Caco-2 (cell line): ENCODE data around the gene FOXD3. TPM values are rescaled to one million over a fixed set of nuclear protein-coding genes. Genes with fewer than 3 reads are reported as not detected.
A peak's percentile ranks its signal among the peaks of the same experiment; 100 is the strongest.

Experiments used
- BruUV-seq: library from RNA; stranded (reverse); fragments of 400-500 nt; replicated peaks from 2 replicates; lab custom pipeline; 2021; lab: Mats Ljungman, UMichigan
- CTCF ChIA-PET: fragments of 300-600 bp; sonication (Branson Sonifier 250); formaldehyde crosslinking; loops from one replicate; lab custom pipeline; 2022; ENCODE audit warnings: antibody characterized with exemption; lab: Charles Lee
- POLR2A ChIA-PET: fragments of 300-600 bp; sonication (Branson Sonifier 250); formaldehyde crosslinking; loops from one replicate; lab custom pipeline; 2022; ENCODE audit warnings: antibody characterized with exemption; lab: Charles Lee
- DNase-seq, 2 experiments: peaks; one replicate each; pipeline versions ENCODE4 v3.0.0 to v3.0.0-alpha.2; 2020 to 2022
- H3K27me3 ChIP-seq: replicated peaks from 2 replicates; pipeline ENCODE4 v1.6.0; 2011; ENCODE audit warnings: low read length; ENCODE audit not compliant: control insufficient read depth, insufficient read depth
- H3K36me3 ChIP-seq: 2 replicates; pipeline ENCODE4 v1.5.1; 2011; ENCODE audit warnings: low read length; ENCODE audit not compliant: control insufficient read depth, insufficient read depth
- H3K4me1 ChIP-seq: fragments of 250-450 bp; sonication (Bioruptor Pico); 2 replicates; pipeline ENCODE4 v1.5.1; 2020; ENCODE audit warnings: mild to moderate bottlenecking
- H3K4me3 ChIP-seq: 2 replicates; pipeline ENCODE4 v1.5.1; 2011; ENCODE audit warnings: low read depth, mild to moderate bottlenecking, control low read depth, low read length
- H3K9me3 ChIP-seq: fragments of 250-450 bp; sonication (Bioruptor Pico); 2 replicates; pipeline ENCODE4 v1.5.1; 2020; ENCODE audit warnings: mild to moderate bottlenecking, moderate library complexity
- H3K27ac Mint-ChIP-seq: one replicate; pipeline ENCODE4 v1.8.0; 2022; ENCODE audit warnings: mixed read lengths; ENCODE audit not compliant: unreplicated experiment
- H3K27me3 Mint-ChIP-seq: one replicate; pipeline ENCODE4 v1.8.0; 2022; ENCODE audit warnings: mixed read lengths; ENCODE audit not compliant: insufficient read depth, unreplicated experiment
- H3K36me3 Mint-ChIP-seq: one replicate; pipeline ENCODE4 v1.8.0; 2022; ENCODE audit warnings: mild to moderate bottlenecking, mixed read lengths; ENCODE audit not compliant: insufficient read depth, unreplicated experiment
- H3K4me1 Mint-ChIP-seq: one replicate; pipeline ENCODE4 v1.8.0; 2022; ENCODE audit warnings: low read depth, mixed read lengths; ENCODE audit not compliant: unreplicated experiment
- H3K4me3 Mint-ChIP-seq: one replicate; pipeline ENCODE4 v1.8.0; 2022; ENCODE audit warnings: mild to moderate bottlenecking, moderate library complexity, mixed read lengths; ENCODE audit not compliant: unreplicated experiment
- H3K9me3 Mint-ChIP-seq: one replicate; pipeline ENCODE4 v1.8.0; 2022; ENCODE audit warnings: mixed read lengths; ENCODE audit not compliant: unreplicated experiment
- intact Hi-C: fragments of 100-400 bp; cut with micrococcal nuclease; formaldehyde crosslinking; loops from one replicate; pipeline ENCODE4 v1.10.0; 2022; ENCODE audit not compliant: unreplicated experiment
- total RNA-seq: library from RNA; stranded (reverse); gene quantifications from 2 replicates; pipeline ENCODE4 v1.2.3, GENCODE V29; 2022
- TF ChIP-seq, protein P1 (sequence below), 2 experiments: fragments of 200-600 bp in 1 of 2; IDR thresholded peaks; 1 replicate in 1 of 2; 2 replicates in 1 of 2; pipeline versions ENCODE4 v1.5.1 to v1.8.0; 2011 to 2022; ENCODE audit warnings: antibody characterized with exemption in 1 of 2, control low read depth in 1 of 2, inconsistent platforms in 1 of 2, low read depth in 1 of 2, low read length in 1 of 2, mild to moderate bottlenecking in 1 of 2, moderate library complexity in 1 of 2; ENCODE audit not compliant: insufficient read depth in 1 of 2, severe bottlenecking in 1 of 2, unreplicated experiment in 1 of 2

FOXD3 gene
- total RNA-seq, 1 experiment from 2014 or later = not detected

DNA sequence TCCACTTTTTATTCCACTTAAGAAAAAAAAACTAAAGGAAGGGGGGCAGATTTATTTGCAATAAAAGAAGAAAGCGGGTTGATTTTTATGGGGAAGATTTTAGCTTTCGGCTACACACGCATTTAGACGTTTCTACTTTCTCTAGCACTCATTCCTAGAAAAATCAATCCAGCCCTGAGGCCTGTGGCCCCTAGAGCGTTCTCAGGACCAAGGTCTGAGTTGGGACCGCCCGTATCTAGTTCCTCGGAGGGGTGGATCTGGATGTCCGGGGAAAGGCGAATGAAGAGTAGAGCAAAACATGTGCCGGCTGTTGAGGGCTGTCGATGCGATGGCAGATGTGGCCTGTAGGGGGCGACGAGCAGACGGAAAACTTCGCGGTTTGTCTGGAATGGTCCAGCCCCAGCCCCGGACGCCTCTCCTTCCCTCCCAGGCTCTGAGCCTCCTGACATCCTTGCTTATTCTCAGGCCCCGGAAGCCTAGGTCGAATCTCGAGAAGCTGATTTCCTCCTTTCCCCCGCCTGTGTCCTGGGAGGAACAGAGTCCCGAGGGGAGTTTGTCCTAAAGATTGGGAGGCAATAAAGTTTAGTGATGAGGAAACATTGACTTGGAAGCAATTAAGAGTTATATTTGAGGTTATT, 5.2 kb downstream of the FOXD3 start:
- Histone ChIP-seq H3K9me3 (no peaks in the 10 kb centered on the region), H3K4me3 (no peak overlapping the region), H3K27me3 (no peaks in the 10 kb centered on the region), H3K4me1 (no peaks in the 10 kb centered on the region), H3K36me3 (no peaks in the 10 kb centered on the region)
- TF ChIP-seq, protein P1, sequence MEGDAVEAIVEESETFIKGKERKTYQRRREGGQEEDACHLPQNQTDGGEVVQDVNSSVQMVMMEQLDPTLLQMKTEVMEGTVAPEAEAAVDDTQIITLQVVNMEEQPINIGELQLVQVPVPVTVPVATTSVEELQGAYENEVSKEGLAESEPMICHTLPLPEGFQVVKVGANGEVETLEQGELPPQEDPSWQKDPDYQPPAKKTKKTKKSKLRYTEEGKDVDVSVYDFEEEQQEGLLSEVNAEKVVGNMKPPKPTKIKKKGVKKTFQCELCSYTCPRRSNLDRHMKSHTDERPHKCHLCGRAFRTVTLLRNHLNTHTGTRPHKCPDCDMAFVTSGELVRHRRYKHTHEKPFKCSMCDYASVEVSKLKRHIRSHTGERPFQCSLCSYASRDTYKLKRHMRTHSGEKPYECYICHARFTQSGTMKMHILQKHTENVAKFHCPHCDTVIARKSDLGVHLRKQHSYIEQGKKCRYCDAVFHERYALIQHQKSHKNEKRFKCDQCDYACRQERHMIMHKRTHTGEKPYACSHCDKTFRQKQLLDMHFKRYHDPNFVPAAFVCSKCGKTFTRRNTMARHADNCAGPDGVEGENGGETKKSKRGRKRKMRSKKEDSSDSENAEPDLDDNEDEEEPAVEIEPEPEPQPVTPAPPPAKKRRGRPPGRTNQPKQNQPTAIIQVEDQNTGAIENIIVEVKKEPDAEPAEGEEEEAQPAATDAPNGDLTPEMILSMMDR (IDR thresholded peaks at IDR 0.05; ENCODE audit: insufficient read depth in 1 of 2, low read depth in 1 of 2, low read length in 1 of 2, severe bottlenecking in 1 of 2, unreplicated experiment in 1 of 2) = peak; percentile 53 to 63
- CTCF ChIA-PET = no interaction called here
- POLR2A ChIA-PET = no interaction called here
- Mint-ChIP-seq H3K4me1 (no peaks in the 10 kb centered on the region), H3K27ac (no peak overlapping the region), H3K36me3 (no peaks in the 10 kb centered on the region), H3K9me3 (no peaks in the 10 kb centered on the region), H3K4me3 (no peak overlapping the region), H3K27me3 (peaks cover 36% of the 10 kb centered on the region)
- no TSS peak for BruUV-seq
- intact Hi-C loops = loop anchor here (2.0 to 10.0 kb wide), 3 partner anchors 40 to 207 kb away; partner anchors contain the start of gene ALG6
- DNase-seq = peak; percentile 59 to 71

DNA sequence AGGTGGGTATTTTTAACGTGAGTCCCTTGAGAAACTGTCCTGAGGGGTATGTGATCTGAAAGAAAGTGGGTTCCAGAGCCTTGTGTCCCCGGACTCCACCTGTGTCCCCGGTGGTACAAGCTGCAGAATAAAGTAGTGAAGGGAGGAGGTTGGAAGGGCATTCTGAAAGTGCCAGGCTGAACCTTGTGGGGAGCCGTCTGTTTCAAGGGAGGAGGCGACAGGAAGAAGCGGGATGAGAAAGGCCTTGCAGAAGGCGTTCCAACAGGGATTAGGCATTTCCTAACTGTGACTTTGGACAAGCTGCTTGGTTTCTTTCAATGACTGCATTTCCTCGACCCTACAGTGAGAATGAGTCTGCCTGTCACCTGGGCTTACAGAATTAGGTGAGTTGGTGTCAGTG, 5.8 kb downstream of the FOXD3 start:
- Mint-ChIP-seq H3K4me1 (no peaks in the 10 kb centered on the region), H3K27ac (no peak overlapping the region), H3K36me3 (no peaks in the 10 kb centered on the region), H3K27me3 (peaks cover 37% of the 10 kb centered on the region), H3K9me3 (no peaks in the 10 kb centered on the region), H3K4me3 (no peak overlapping the region)
- ChIA-PET CTCF (no interaction called here), POLR2A (no interaction called here)
- H3K36me3 ChIP-seq = no peaks in the 10 kb centered on the region
- intact Hi-C loops = loop anchor here (5.0 to 10.0 kb wide), 2 partner anchors 39 to 207 kb away; partner anchors contain the start of gene ALG6
- H3K27me3 ChIP-seq = no peaks in the 10 kb centered on the region
- no peak overlapping the region for H3K4me3 ChIP-seq
- no peaks in the 10 kb centered on the region for H3K4me1 ChIP-seq
- no peak for DNase-seq
- TF ChIP-seq, protein P1 (IDR thresholded peaks at IDR 0.05; ENCODE audit: insufficient read depth in 1 of 2, low read depth in 1 of 2, low read length in 1 of 2, severe bottlenecking in 1 of 2, unreplicated experiment in 1 of 2) = no peak
- H3K9me3 ChIP-seq = no peaks in the 10 kb centered on the region
- no TSS peak for BruUV-seq

DNA sequence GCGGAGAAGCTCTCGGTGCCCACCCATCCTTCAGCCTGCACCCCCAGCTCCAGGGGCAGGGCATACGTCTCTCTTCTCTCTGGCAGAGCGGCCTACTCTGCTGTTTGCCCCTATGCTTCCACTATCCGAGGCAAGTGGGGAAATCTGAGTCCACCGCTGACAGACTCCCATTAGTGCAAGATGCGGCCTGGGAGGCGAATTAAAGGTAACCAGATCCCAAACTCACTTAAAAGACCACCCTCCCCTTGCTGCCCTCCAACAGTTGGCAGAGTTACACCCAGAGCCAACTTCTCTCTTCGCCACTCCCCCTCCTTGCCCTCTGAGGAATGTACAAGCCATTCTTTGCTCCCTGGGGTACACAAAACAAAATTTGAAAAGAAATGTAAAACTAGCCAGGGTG, 6.4 kb downstream of the FOXD3 start:
- Mint-ChIP-seq H3K27ac (no peak overlapping the region), H3K36me3 (no peaks in the 10 kb centered on the region), H3K27me3 (peaks cover 40% of the 10 kb centered on the region), H3K4me1 (no peaks in the 10 kb centered on the region), H3K9me3 (no peaks in the 10 kb centered on the region), H3K4me3 (no peak overlapping the region)
- no peak for DNase-seq
- CTCF ChIA-PET = no interaction called here
- intact Hi-C loops = loop anchor here (5.0 to 10.0 kb wide), 2 partner anchors 39 to 206 kb away; partner anchors contain the start of gene ALG6
- Histone ChIP-seq H3K4me1 (no peaks in the 10 kb centered on the region), H3K27me3 (no peaks in the 10 kb centered on the region), H3K4me3 (no peak overlapping the region), H3K9me3 (no peaks in the 10 kb centered on the region), H3K36me3 (no peaks in the 10 kb centered on the region)
- BruUV-seq = no TSS peak
- POLR2A ChIA-PET = no interaction called here
- TF ChIP-seq, protein P1 (IDR thresholded peaks at IDR 0.05; ENCODE audit: insufficient read depth in 1 of 2, low read depth in 1 of 2, low read length in 1 of 2, severe bottlenecking in 1 of 2, unreplicated experiment in 1 of 2) = no peak
